ENCODE data around the gene NPC1L1.

The NPC1L1 gene, protein sequence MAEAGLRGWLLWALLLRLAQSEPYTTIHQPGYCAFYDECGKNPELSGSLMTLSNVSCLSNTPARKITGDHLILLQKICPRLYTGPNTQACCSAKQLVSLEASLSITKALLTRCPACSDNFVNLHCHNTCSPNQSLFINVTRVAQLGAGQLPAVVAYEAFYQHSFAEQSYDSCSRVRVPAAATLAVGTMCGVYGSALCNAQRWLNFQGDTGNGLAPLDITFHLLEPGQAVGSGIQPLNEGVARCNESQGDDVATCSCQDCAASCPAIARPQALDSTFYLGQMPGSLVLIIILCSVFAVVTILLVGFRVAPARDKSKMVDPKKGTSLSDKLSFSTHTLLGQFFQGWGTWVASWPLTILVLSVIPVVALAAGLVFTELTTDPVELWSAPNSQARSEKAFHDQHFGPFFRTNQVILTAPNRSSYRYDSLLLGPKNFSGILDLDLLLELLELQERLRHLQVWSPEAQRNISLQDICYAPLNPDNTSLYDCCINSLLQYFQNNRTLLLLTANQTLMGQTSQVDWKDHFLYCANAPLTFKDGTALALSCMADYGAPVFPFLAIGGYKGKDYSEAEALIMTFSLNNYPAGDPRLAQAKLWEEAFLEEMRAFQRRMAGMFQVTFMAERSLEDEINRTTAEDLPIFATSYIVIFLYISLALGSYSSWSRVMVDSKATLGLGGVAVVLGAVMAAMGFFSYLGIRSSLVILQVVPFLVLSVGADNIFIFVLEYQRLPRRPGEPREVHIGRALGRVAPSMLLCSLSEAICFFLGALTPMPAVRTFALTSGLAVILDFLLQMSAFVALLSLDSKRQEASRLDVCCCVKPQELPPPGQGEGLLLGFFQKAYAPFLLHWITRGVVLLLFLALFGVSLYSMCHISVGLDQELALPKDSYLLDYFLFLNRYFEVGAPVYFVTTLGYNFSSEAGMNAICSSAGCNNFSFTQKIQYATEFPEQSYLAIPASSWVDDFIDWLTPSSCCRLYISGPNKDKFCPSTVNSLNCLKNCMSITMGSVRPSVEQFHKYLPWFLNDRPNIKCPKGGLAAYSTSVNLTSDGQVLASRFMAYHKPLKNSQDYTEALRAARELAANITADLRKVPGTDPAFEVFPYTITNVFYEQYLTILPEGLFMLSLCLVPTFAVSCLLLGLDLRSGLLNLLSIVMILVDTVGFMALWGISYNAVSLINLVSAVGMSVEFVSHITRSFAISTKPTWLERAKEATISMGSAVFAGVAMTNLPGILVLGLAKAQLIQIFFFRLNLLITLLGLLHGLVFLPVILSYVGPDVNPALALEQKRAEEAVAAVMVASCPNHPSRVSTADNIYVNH (N-terminal part only)

DNA sequence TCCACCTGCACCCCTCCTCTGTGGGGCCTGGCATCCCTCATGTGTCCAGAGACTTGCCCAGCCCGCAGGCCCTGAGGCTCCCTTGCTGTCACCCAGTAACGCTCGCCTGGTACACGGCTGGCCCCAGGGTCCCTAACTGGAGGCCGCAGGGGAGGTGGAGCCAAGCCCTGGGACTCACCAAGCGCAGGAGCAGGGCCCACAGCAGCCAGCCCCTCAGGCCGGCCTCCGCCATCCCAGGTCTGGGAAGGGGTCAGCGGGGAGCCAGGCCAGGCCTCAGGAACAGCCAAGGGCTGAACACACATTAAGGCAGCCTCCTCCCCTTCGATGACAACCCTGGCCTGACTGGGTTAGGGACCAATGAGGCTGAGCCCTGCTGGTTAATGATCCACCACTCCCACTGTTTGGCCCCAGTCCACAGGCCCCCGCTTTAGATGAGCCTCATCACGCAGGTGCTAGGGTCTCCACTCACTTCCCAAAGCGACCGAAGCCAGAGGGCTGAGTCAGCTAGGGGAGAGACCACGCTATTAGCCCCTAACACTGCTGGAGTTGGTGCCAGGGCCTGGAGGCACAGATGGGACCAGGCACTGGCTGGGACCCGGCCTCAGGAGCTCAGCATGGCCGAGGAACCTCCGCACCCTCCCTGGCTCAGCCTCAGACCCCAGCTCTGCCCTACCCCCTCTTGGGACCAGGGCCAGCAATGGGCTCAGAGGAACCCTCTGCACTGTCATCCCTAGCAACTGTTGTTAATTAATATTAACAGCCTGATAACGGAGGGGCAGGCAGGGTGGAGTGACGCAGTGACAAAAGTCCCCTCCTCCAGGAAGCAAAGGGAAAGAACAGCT is at the start of gene NPC1L1:
Gene NPC1L1 (minus strand): TSS at position 303 of the 842 bp plus-strand sequence. CDS start 71 bp downstream, at position 232.
- TF ChIP-seq, protein P1, sequence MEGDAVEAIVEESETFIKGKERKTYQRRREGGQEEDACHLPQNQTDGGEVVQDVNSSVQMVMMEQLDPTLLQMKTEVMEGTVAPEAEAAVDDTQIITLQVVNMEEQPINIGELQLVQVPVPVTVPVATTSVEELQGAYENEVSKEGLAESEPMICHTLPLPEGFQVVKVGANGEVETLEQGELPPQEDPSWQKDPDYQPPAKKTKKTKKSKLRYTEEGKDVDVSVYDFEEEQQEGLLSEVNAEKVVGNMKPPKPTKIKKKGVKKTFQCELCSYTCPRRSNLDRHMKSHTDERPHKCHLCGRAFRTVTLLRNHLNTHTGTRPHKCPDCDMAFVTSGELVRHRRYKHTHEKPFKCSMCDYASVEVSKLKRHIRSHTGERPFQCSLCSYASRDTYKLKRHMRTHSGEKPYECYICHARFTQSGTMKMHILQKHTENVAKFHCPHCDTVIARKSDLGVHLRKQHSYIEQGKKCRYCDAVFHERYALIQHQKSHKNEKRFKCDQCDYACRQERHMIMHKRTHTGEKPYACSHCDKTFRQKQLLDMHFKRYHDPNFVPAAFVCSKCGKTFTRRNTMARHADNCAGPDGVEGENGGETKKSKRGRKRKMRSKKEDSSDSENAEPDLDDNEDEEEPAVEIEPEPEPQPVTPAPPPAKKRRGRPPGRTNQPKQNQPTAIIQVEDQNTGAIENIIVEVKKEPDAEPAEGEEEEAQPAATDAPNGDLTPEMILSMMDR (IDR thresholded peaks at IDR 0.05; ENCODE audit: control extremely low read depth, extremely low read depth, low read depth, missing control alignments): no peak
- ChIA-PET POLR2A (no interaction called here), CTCF (interaction anchor here (1.2 to 2.7 kb wide), 2 partner anchors 12 to 24 kb away, joined by 3 to 13 read pairs; no protein-coding TSS in a partner anchor)
- peak; percentile 17 for DNase-seq (ENCODE audit: extremely low spot score)

DNA sequence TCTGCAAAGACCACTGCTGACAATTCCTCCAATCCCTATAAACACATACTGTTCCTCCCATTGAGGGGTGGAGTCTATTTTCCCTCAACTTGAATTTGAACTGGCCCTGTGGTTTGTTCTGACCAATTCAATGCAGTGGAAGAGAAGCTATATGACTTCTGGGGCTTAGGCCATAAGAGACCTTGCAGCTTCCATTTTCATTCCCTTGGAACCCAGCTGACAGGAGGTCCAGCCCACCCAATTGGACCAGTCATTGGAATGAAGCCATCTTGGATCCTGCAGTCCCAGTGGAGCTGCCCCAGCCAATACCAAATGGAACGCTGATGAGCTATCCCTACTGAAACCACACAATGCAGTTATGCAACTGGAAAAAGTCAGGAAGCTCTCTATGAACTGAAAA is 49.8 kb upstream of the NPC1L1 start:
- ChIA-PET CTCF (interaction anchor here (1.2 to 2.0 kb wide), 6 partner anchors 9 to 258 kb away, joined by 3 to 8 read pairs (median 4); no protein-coding TSS in a partner anchor), POLR2A (no interaction called here)
- TF ChIP-seq, protein P1 (IDR thresholded peaks at IDR 0.05; ENCODE audit: control extremely low read depth, extremely low read depth, low read depth, missing control alignments): no peak
- no peak for DNase-seq (ENCODE audit: extremely low spot score)

DNA sequence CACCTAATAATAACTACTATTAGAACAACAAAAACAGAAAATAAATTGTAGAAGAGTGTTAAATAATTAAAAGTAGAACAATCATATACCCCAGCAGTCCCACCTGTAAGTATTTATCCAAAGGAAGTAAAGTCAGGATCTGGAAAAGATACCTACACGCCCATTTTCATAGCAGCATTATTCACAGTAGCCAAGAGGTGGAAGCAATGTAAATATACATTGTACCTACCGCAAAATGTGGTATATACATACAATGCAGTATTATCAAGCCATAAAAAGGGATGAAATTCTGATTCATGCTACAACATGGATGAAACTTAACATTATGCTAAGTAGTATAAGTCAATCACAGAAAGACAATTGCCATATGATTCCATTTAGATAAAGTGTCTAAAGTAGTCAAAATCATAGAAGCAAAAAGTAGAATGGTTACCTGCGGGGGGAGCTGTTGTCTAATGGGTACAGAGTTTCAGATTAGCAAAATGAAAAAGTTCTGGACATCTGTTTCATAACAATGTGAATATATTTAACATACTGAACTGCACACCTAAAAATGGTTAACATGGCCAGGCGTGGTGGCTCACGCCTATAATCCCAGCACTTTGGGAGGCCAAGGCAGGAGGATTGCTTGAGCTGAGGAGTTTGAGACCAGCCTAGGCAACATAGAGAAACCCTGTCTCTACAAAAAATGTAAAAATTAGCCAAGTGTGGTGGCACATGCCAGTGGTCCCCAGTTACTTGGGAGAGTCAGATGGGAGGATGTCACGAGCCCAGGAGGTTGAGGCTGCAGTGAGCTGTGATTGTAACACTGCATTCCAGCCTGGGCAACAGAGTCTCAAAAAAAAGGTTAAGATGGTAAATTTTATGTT is 46.9 kb upstream of the NPC1L1 start:
- TF ChIP-seq, protein P1 (IDR thresholded peaks at IDR 0.05; ENCODE audit: control extremely low read depth, extremely low read depth, low read depth, missing control alignments): peak; percentile 47
- ChIA-PET CTCF (interaction anchor here (0.9 to 5.0 kb wide), 14 partner anchors 11 to 548 kb away, joined by 3 to 41 read pairs (median 4); partner anchors contain the start of genes H2AZ2 and OGDH), POLR2A (no interaction called here)
- no peak for DNase-seq (ENCODE audit: extremely low spot score)

DNA sequence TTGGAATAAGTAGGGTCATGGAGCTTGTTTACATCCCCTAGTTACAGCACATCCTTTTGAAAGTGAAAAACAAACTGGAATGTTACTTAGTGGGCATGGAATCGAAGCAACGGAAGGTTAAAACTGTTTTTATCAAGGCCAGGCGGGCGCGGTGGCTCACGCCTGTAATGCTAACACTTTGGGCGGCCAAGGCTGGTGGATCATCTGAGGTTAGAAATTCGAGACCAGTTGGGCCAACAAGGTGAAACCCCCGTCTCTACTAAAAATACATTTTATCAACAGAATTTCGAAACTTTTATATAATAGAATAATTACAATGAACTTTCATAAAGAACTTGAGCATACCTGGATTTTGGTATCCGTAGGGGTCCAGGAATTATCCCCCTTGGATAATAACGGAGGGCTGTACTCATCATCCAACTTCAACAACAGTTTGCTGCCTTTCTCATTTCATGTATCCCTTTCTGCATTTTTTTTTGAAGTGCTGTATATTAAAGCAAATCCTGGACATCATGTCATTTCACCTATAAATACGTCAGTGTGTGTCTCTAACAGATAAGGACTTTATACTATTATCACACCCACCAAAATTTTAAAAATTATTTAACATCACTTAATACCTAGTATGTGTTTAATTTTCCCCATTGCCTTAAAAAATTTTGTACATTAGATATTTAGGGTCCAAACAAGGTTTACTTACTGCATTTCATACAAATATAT is 42.2 kb upstream of the NPC1L1 start:
- CTCF ChIA-PET: interaction anchor here (0.7 to 1.9 kb wide), 8 partner anchors 18 to 352 kb away, joined by 3 to 5 read pairs (median 3); no protein-coding TSS in a partner anchor
- TF ChIP-seq, protein P1 (IDR thresholded peaks at IDR 0.05; ENCODE audit: control extremely low read depth, extremely low read depth, low read depth, missing control alignments): no peak
- POLR2A ChIA-PET: interaction anchor here (0.5 kb wide), 1 partner anchor 397 kb away, joined by 3 read pairs; no protein-coding TSS in a partner anchor
- DNase-seq (ENCODE audit: extremely low spot score): no peak

Data from GM10248 (cell line).